ENCODE data around the gene B9D1. TPM values are rescaled to one million over a fixed set of nuclear protein-coding genes. Genes with fewer than 3 reads are reported as not detected.
"Not testable (repeated sequence)": the region's sequence is repeated elsewhere in the genome, so short reads cannot be mapped to it uniquely, and the experiment has no call there.

Gene B9D1
- total RNA-seq, 8 experiments from 2014 or later, result 22.5 to 48.1 (median 36.5) TPM

- H3K4me1 ChIP-seq (replicated peaks in 1 of 2), result peaks cover 9 to 11% of the 10 kb centered on the region in 2 donors
- H3K4me3 ChIP-seq, result no peak overlapping the region
- H3K27ac ChIP-seq, result no peak overlapping the region
- ATAC-seq (replicated peaks in 6 of 8), result no peak
- in situ Hi-C loops (cut with MboI; ENCODE audit: low pct_unique_long_range_greater_than_20kb in 2 of 9, low sequenced_read_pairs in 9 of 9, unreplicated experiment in 9 of 9), result loop anchor here (5.0 to 25.0 kb wide), 5 partner anchors 74 to 402 kb away; no protein-coding TSS in a partner anchor
- 55 to 100% (median 84%) methylated on average over 1 to 6 of the region's 8 CpGs; no CpG with 5 or more reads in 3 of the 10 experiments for WGBS, 10 experiments
These were observed 1.8 kb downstream of the B9D1 start for GRCh38 chr17:19360772-19361171.

GRCh38 chr17:19359856-19360255 lies 2.7 kb downstream of the B9D1 start:
- 93 to 100% (median 100%) methylated on average over 1 to 4 of the region's 5 CpGs; no CpG with 5 or more reads in 5 of the 10 experiments for WGBS, 10 experiments
- no peak overlapping the region for H3K27ac ChIP-seq
- in situ Hi-C loops (cut with MboI; ENCODE audit: low pct_unique_long_range_greater_than_20kb in 2 of 9, low sequenced_read_pairs in 9 of 9, unreplicated experiment in 9 of 9), result loop anchor here (5.0 to 25.0 kb wide), 5 partner anchors 75 to 402 kb away; no protein-coding TSS in a partner anchor

GRCh38 chr17:19359151-19359550 lies 3.4 kb downstream of the B9D1 start:
- in situ Hi-C loops (cut with MboI; ENCODE audit: low pct_unique_long_range_greater_than_20kb in 2 of 9, low sequenced_read_pairs in 9 of 9, unreplicated experiment in 9 of 9), result loop anchor here in 8 of 9 experiments (25.0 kb wide), 2 partner anchors 103 to 403 kb away; no protein-coding TSS in a partner anchor
- 62 to 100% (median 89%) methylated on average over 1 to 6 of the region's 7 CpGs; no CpG with 5 or more reads in 1 of the 10 experiments for WGBS, 10 experiments
- Histone ChIP-seq H3K27ac (no peak overlapping the region), H3K4me3 (no peak overlapping the region), H3K4me1 (replicated peaks in 1 of 2) (peaks cover 9 to 11% of the 10 kb centered on the region in 2 donors)
- no peak for ATAC-seq (replicated peaks in 6 of 8)

More at GRCh38 chr17:19359856-19360255, 2.7 kb downstream of the B9D1 start:
- no peak overlapping the region for H3K4me3 ChIP-seq
- H3K4me1 ChIP-seq (replicated peaks in 1 of 2), result peaks cover 9 to 11% of the 10 kb centered on the region in 2 donors
- no peak for ATAC-seq (replicated peaks in 6 of 8)

DNA sequence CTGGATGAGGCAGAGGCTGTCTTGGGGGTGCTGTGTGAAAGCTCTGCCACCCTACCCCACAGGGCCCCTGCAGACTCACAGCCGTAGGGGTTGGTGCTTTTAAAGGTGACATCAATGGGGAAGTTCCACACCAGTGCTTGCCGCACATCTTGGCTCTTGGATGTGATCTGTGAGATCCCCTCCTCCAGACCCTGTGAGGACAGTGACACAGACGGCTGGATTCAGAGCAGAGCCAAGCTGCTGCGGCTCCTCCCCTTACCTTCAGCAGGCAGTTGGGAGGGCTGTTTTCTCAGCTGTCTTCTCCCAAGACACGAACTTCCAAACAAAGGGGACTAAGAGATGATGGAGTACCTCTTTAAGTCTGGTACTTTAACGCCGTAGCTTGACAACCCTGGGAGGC lies 4.8 kb downstream of the B9D1 start:
- H3K4me1 ChIP-seq (replicated peaks in 1 of 2), result peaks cover 4 to 11% of the 10 kb centered on the region in 2 donors
- 55 to 100% (median 75%) methylated on average over 2 to 3 of the region's 7 CpGs; no CpG with 5 or more reads in 6 of the 10 experiments for WGBS, 10 experiments
- no peak for ATAC-seq (replicated peaks in 6 of 8)
- H3K4me3 ChIP-seq, result no peak overlapping the region
- H3K27ac ChIP-seq, result no peak overlapping the region
- in situ Hi-C loops (cut with MboI; ENCODE audit: low pct_unique_long_range_greater_than_20kb in 2 of 9, low sequenced_read_pairs in 9 of 9, unreplicated experiment in 9 of 9), result loop anchor here in 8 of 9 experiments (25.0 kb wide), 2 partner anchors 105 to 405 kb away; no protein-coding TSS in a partner anchor

GRCh38 chr17:19357351-19357750 lies 5.2 kb downstream of the B9D1 start:
- no peak overlapping the region for H3K4me3 ChIP-seq
- in situ Hi-C loops (cut with MboI; ENCODE audit: low pct_unique_long_range_greater_than_20kb in 2 of 9, low sequenced_read_pairs in 9 of 9, unreplicated experiment in 9 of 9), result loop anchor here in 8 of 9 experiments (25.0 kb wide), 2 partner anchors 105 to 405 kb away; no protein-coding TSS in a partner anchor
- peaks cover 4 to 11% of the 10 kb centered on the region in 2 donors for H3K4me1 ChIP-seq (replicated peaks in 1 of 2)
- ATAC-seq (replicated peaks in 6 of 8), result peak in 1 of 8 experiments; percentile 15
- H3K27ac ChIP-seq, result no peak overlapping the region
- 90 to 100% (median 96%) methylated on average over 1 to 5 of the region's 7 CpGs; no CpG with 5 or more reads in 2 of the 10 experiments for WGBS, 10 experiments

GRCh38 chr17:19354748-19355147 lies 7.8 kb downstream of the B9D1 start:
- ATAC-seq (replicated peaks in 6 of 8), result no peak
- no peak overlapping the region for H3K27ac ChIP-seq
- H3K4me3 ChIP-seq, result no peak overlapping the region
- in situ Hi-C loops (cut with MboI; ENCODE audit: low pct_unique_long_range_greater_than_20kb in 2 of 9, low sequenced_read_pairs in 9 of 9, unreplicated experiment in 9 of 9), result loop anchor here in 8 of 9 experiments (25.0 kb wide), 2 partner anchors 108 to 408 kb away; no protein-coding TSS in a partner anchor
- 50 to 100% (median 75%) methylated on average over 1 to 6 of the region's 6 CpGs; no CpG with 5 or more reads in 3 of the 10 experiments for WGBS, 10 experiments
- H3K4me1 ChIP-seq (replicated peaks in 1 of 2), result no peaks in the 10 kb centered on the region

- not testable (repeated sequence) for H3K4me3 ChIP-seq; H3K27ac ChIP-seq; H3K4me1 ChIP-seq (replicated peaks in 1 of 2); ATAC-seq (replicated peaks in 6 of 8)
- in situ Hi-C loops (cut with MboI; ENCODE audit: low pct_unique_long_range_greater_than_20kb in 2 of 9, low sequenced_read_pairs in 9 of 9, unreplicated experiment in 9 of 9), result loop anchor here in 8 of 9 experiments (25.0 kb wide), 2 partner anchors 109 to 409 kb away; no protein-coding TSS in a partner anchor
- 70 to 98% (median 88%) methylated on average over 2 to 9 of the region's 11 CpGs; no CpG with 5 or more reads in 2 of the 10 experiments for WGBS, 10 experiments
These were observed 9.1 kb downstream of the B9D1 start for GRCh38 chr17:19353401-19353800.

DNA sequence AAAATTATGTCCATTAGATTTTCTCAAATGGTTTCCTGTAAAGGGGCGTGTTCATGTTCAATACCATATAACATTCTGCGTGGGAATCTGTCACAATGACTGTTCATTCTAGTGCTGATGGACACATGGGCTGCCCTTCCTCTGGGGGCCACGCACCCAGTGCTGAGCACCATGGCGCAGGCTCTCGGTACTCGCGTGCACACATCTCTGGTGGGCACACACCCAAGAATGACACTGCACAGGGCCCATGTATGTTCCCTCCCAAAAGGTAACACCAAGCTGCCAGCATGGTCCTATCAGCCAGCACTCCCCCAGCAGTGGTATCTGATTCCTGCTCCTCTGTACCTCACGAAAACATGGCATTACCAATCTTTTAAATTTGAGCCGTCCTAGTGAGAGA lies 13.7 kb downstream of the B9D1 start:
- no peak for ATAC-seq (replicated peaks in 6 of 8)
- in situ Hi-C loops (cut with MboI; ENCODE audit: low pct_unique_long_range_greater_than_20kb in 2 of 9, low sequenced_read_pairs in 9 of 9, unreplicated experiment in 9 of 9), result no loop called here
- H3K27ac ChIP-seq, result no peak overlapping the region
- peaks cover 26 to 29% of the 10 kb centered on the region in 2 donors for H3K4me1 ChIP-seq (replicated peaks in 1 of 2)
- WGBS, 10 experiments, result 79 to 100% (median 92%) methylated on average over 1 to 8 of the region's 9 CpGs; no CpG with 5 or more reads in 1 of the 10 experiments
- no peak overlapping the region for H3K4me3 ChIP-seq

DNA sequence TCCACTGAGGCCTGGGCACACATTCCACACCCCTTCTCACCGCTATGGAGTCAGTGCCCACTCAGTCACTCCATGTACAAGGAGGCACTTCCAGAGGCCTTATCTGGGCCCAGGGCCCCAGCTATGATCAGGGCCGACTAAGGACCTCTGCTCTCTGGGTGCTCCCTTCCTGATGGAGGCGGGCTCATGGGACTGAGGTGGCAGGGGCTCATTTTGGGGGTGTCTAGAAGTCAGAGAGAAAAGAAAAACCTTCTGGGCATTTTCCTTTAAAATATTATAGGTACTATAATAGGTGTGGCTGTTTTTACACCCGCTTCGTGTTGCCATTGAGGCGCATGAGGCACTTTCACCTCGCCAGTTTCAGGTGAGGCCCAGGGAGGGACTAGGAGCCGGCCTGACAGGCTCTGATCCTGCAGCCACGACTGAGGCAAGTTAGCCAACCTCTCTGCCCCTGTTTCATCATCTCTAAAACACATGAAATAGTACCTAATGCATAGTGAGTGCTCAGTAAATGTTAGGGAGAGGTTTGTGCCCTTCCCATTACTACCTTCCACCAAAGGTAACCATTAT lies 14.4 kb downstream of the B9D1 start:
- H3K27ac ChIP-seq, result no peak overlapping the region
- no peak for ATAC-seq (replicated peaks in 6 of 8)
- WGBS, 10 experiments, result 85 to 100% (median 95%) methylated on average over 1 to 5 of the region's 9 CpGs; no CpG with 5 or more reads in 3 of the 10 experiments
- peaks cover 26 to 29% of the 10 kb centered on the region in 2 donors for H3K4me1 ChIP-seq (replicated peaks in 1 of 2)
- in situ Hi-C loops (cut with MboI; ENCODE audit: low pct_unique_long_range_greater_than_20kb in 2 of 9, low sequenced_read_pairs in 9 of 9, unreplicated experiment in 9 of 9), result no loop called here
- no peak overlapping the region for H3K4me3 ChIP-seq

- Histone ChIP-seq H3K4me1 (replicated peaks in 1 of 2) (peaks cover 26 to 29% of the 10 kb centered on the region in 2 donors), H3K27ac (peak overlapping the region; percentile 69 to 85), H3K4me3 (no peak overlapping the region)
- 80 to 100% (median 95%) methylated on average over 1 to 6 of the region's 13 CpGs; no CpG with 5 or more reads in 6 of the 10 experiments for WGBS, 10 experiments
- peak in 7 of 8 experiments; percentile 4 to 28 (median 14) for ATAC-seq (replicated peaks in 6 of 8)
- in situ Hi-C loops (cut with MboI; ENCODE audit: low pct_unique_long_range_greater_than_20kb in 2 of 9, low sequenced_read_pairs in 9 of 9, unreplicated experiment in 9 of 9), result no loop called here
These were observed 15.0 kb downstream of the B9D1 start for GRCh38 chr17:19347323-19348080.

DNA sequence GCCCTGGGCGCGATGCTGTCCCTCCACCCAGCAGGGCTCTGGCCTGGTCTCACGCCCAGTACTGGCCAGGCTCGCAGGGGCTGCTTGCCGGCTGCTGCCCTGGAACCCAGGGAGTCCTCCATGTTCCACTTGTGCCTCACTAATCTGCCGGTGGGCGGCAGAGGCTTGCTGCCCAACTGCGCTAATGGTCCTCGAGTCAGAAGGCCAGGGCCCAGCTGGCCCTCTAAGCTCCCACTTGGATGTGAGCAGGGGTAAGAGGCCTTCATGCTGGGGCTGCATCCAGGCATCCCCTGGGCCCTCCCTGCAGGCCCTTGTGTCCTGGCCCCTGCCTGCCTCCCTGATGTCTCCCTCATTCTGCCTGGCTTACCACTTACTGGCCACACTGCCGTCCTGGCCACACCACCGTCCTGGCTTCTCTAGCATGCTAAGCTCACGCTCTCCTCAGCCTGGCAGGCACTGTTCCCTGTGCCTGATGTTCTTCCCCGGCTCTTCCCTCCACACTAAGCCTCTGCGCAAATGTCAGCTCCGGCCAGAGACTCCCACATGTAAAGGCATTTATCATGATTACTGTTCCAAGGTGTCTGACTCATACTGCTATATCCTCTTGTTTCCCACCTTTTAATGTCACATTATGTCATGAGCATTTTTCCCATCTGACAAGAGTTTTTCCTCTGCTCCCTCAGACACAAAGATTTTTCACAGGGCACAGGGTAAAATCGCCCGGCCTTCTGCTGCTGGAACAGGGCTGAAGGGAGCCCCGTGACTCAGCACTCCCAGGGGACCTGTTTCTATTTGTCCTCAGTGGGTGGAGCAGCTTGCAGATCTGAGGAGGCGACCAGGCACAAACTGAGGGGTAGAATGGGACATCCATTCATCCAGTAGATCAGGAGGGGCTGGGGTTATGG lies 15.9 kb downstream of the B9D1 start:
- 3 to 83% (median 47%) methylated on average over 2 to 10 of the region's 19 CpGs; no CpG with 5 or more reads in 3 of the 10 experiments for whole genome bisulfite sequencing, 10 experiments
- H3K27ac ChIP-seq, result peak overlapping the region; percentile 69 to 85
- H3K4me1 ChIP-seq (replicated peaks in 1 of 2), result peaks cover 26 to 29% of the 10 kb centered on the region in 2 donors
- in situ Hi-C loops (cut with MboI; ENCODE audit: low pct_unique_long_range_greater_than_20kb in 2 of 9, low sequenced_read_pairs in 9 of 9, unreplicated experiment in 9 of 9), result no loop called here
- H3K4me3 ChIP-seq, result no peak overlapping the region
- peak; percentile 56 to 93 (median 90) for ATAC-seq (replicated peaks in 6 of 8)

Data from motor neuron (in vitro differentiated cells).